Fibroblast of skin of right quadriceps (primary cell): Measurements from ENCODE around the gene PDIA2.
"Not testable (repeated sequence)": the region's sequence is repeated elsewhere in the genome, so short reads cannot be mapped to it uniquely, and the experiment has no call there.

Source experiments
- DNase-seq: peaks from one replicate; pipeline ENCODE4 v3.0.0-alpha.2; 2013

The PDIA2 gene

GRCh38 chr16:333406-334094, 50.6 kb downstream of the PDIA2 start:
- DNase-seq = no peak

GRCh38 chr16:334164-334832, 51.3 kb downstream of the PDIA2 start:
- DNase-seq = not testable (repeated sequence)

- not testable (repeated sequence) for DNase-seq
These were observed 52.1 kb downstream of the PDIA2 start for GRCh38 chr16:334861-335632.

GRCh38 chr16:336269-336668, 53.3 kb downstream of the PDIA2 start:
- no peak for DNase-seq
